HEK293 (cell line): ENCODE results near the gene PRXL2B.

Experiments used
- MZF1 ChIP-seq: fragments of 450-650 bp; formaldehyde crosslinking; IDR thresholded peaks from 2 replicates; pipeline ENCODE4 v1.5.1; 2017; ENCODE audit warnings: missing biosample characterization, missing genetic modification characterization, borderline replicate concordance
- SETDB1 ChIP-seq: IDR thresholded peaks from one replicate; pipeline ENCODE4 v1.6.1; 2017; ENCODE audit warnings: mild to moderate bottlenecking, low read length, moderate library complexity, mixed read lengths; ENCODE audit not compliant: insufficient read length
- YY1 ChIP-seq: fragments of 450-650 bp; formaldehyde crosslinking; IDR thresholded peaks from 2 replicates; pipeline ENCODE4 v1.5.1; 2018; ENCODE audit warnings: missing biosample characterization, missing genetic modification characterization
- ZNF184 ChIP-seq: fragments of 450-650 bp; IDR thresholded peaks from 2 replicates; pipeline ENCODE4 v1.5.1; 2018; ENCODE audit warnings: missing biosample characterization, mild to moderate bottlenecking, missing genetic modification characterization
- ZNF394 ChIP-seq: fragments of 450-650 bp; formaldehyde crosslinking; IDR thresholded peaks from 2 replicates; pipeline ENCODE4 v1.5.1; 2016; ENCODE audit warnings: missing biosample characterization, missing genetic modification characterization, mild to moderate bottlenecking, moderate library complexity, borderline replicate concordance
- ZNF510 ChIP-seq: fragments of 450-650 bp; formaldehyde crosslinking; IDR thresholded peaks from 2 replicates; pipeline ENCODE4 v1.5.1; 2018; ENCODE audit warnings: mild to moderate bottlenecking, missing genetic modification characterization, missing biosample characterization; ENCODE audit not compliant: insufficient replicate concordance
- ZNF785 ChIP-seq: fragments of 450-650 bp; formaldehyde crosslinking; IDR thresholded peaks from 2 replicates; pipeline ENCODE4 v1.5.1; 2016; ENCODE audit warnings: missing biosample characterization, missing genetic modification characterization
- TF ChIP-seq, protein P1 (sequence below): fragments of 450-650 bp; formaldehyde crosslinking; IDR thresholded peaks from 2 replicates; pipeline ENCODE4 v1.5.1; 2016; ENCODE audit warnings: missing biosample characterization, missing genetic modification characterization
- TF ChIP-seq, protein P2 (sequence below): fragments of 450-650 bp; formaldehyde crosslinking; conservative IDR thresholded peaks from 2 replicates; pipeline ENCODE4 v1.5.1; 2016; ENCODE audit warnings: low read depth, missing biosample characterization, missing genetic modification characterization
- TF ChIP-seq, protein P3 (sequence below): fragments of 450-650 bp; formaldehyde crosslinking; IDR thresholded peaks from 2 replicates; pipeline ENCODE4 v1.5.1; 2016; ENCODE audit warnings: missing biosample characterization, missing genetic modification characterization

DNA sequence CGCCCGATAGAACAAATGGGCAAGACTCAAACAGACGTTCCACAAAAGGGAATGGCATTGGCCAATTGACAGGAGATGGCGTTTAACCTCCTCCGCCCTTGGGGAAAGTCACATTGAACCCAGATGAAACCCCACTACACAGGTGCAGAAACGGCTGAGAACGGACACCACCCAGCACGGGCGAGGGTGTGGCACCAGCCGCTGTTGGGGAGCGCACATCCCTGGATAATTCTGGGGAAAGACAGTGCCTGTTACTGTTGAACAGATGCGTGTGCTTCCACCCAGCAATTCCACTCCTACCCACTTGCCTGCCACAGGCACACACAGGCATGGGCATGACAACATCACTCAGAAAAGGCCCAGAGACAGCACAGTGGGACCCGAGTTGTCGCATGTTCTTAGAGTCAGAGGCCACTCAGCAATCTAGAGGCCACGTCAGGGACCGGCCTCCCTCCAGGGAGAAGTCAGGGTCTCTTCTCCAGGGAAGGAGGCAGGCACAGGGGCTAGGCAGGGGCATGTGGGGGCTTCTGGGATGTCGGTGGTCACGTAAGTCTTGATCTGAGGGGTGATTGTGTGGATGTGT, 15.2 kb downstream of the PRXL2B start:
- TF ChIP-seq YY1: no peak
- TF ChIP-seq, protein P1, sequence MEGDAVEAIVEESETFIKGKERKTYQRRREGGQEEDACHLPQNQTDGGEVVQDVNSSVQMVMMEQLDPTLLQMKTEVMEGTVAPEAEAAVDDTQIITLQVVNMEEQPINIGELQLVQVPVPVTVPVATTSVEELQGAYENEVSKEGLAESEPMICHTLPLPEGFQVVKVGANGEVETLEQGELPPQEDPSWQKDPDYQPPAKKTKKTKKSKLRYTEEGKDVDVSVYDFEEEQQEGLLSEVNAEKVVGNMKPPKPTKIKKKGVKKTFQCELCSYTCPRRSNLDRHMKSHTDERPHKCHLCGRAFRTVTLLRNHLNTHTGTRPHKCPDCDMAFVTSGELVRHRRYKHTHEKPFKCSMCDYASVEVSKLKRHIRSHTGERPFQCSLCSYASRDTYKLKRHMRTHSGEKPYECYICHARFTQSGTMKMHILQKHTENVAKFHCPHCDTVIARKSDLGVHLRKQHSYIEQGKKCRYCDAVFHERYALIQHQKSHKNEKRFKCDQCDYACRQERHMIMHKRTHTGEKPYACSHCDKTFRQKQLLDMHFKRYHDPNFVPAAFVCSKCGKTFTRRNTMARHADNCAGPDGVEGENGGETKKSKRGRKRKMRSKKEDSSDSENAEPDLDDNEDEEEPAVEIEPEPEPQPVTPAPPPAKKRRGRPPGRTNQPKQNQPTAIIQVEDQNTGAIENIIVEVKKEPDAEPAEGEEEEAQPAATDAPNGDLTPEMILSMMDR (tag by site-specific recombination): no peak
- TF ChIP-seq, protein P2, sequence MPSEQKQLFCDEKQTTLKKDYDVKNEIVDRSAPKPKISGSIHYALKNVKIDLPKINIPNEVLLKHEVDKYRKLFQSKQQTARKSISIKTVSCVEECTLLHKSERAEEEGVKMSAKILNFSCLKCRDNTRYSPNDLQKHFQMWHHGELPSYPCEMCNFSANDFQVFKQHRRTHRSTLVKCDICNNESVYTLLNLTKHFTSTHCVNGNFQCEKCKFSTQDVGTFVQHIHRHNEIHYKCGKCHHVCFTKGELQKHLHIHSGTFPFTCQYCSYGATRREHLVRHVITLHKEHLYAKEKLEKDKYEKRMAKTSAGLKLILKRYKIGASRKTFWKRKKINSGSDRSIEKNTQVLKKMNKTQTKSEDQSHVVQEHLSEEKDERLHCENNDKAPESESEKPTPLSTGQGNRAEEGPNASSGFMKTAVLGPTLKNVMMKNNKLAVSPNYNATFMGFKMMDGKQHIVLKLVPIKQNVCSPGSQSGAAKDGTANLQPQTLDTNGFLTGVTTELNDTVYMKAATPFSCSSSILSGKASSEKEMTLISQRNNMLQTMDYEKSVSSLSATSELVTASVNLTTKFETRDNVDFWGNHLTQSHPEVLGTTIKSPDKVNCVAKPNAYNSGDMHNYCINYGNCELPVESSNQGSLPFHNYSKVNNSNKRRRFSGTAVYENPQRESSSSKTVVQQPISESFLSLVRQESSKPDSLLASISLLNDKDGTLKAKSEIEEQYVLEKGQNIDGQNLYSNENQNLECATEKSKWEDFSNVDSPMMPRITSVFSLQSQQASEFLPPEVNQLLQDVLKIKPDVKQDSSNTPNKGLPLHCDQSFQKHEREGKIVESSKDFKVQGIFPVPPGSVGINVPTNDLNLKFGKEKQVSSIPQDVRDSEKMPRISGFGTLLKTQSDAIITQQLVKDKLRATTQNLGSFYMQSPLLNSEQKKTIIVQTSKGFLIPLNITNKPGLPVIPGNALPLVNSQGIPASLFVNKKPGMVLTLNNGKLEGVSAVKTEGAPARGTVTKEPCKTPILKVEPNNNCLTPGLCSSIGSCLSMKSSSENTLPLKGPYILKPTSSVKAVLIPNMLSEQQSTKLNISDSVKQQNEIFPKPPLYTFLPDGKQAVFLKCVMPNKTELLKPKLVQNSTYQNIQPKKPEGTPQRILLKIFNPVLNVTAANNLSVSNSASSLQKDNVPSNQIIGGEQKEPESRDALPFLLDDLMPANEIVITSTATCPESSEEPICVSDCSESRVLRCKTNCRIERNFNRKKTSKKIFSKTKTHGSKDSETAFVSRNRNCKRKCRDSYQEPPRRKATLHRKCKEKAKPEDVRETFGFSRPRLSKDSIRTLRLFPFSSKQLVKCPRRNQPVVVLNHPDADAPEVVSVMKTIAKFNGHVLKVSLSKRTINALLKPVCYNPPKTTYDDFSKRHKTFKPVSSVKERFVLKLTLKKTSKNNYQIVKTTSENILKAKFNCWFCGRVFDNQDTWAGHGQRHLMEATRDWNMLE (tag by site-specific recombination): no peak
- TF ChIP-seq, protein P3, sequence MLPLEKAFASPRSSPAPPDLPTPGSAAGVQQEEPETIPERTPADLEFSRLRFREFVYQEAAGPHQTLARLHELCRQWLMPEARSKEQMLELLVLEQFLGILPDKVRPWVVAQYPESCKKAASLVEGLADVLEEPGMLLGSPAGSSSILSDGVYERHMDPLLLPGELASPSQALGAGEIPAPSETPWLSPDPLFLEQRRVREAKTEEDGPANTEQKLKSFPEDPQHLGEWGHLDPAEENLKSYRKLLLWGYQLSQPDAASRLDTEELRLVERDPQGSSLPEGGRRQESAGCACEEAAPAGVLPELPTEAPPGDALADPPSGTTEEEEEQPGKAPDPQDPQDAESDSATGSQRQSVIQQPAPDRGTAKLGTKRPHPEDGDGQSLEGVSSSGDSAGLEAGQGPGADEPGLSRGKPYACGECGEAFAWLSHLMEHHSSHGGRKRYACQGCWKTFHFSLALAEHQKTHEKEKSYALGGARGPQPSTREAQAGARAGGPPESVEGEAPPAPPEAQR (tag by site-specific recombination): no peak
- no peak for TF ChIP-seq ZNF184 (tag by site-specific recombination)
- no peak for TF ChIP-seq ZNF785 (tag by site-specific recombination)
- no peak for TF ChIP-seq SETDB1
- TF ChIP-seq ZNF510 (tag by site-specific recombination): no peak
- no peak for TF ChIP-seq ZNF394
- TF ChIP-seq MZF1 (tag by site-specific recombination): no peak
